ENCODE results near the gene FMNL1. TPM values are rescaled to one million over a fixed set of nuclear protein-coding genes. Genes with fewer than 3 reads are reported as not detected.

Gene FMNL1
- total RNA-seq, 6 donors from 2014 or later: 42.9 to 119 (median 98.3) TPM

DNA sequence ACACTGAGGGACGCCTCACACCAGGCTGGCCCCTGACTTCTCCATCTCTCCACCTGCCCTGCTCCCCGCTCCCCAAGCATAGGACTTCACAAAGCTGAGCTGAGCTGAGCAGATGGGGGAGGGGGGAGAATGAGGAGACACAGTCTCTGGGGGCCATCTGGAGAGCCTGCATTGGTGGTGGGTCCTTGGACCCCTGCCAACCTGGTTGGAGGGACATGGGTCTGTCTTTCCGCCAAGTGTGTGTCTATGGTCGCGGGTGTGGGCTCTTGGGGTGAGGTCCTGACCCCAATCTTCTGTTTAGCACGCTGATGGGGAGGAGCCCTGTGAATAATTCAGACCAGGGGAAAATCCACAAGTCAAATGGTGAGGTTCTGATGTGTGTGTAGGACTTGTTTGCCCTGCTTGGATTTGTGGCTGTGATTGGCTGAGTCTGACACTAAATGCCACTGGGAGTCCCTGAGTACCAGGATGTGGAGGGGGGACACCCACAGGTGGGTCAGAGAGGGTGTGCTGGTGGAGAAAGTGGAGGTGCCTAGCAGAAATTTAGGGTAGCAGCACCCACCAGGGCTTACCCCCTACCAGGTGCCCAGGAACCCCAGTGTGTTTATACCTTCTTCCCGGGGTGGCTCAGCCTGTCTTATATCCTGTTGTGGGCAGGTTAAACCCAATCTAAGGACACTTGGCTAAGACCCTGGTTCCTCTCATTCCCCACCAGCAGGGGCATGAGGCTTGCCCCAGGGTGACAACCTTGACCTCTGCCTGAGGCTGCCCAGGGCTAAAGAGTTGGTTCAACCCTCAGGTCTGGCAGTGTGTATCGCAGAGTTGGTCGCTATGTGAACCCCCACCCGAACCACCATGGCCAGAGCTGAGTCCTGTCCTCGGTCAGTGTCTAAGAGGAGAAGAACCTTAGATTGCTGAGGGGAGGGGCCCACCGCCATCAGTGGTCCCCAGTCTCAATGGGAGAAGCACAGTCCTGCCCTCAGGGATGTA, 2.1 kb downstream of the FMNL1 start:
- no peaks in the 10 kb centered on the region for H3K36me3 ChIP-seq
- WGBS, 2 donors: 53 to 71% methylated on average over 4 to 12 of the region's 12 CpGs
- peaks cover 23 to 68% (median 34%) of the 10 kb centered on the region in 4 donors for H3K4me1 ChIP-seq
- H3K4me3 ChIP-seq: peak overlapping the region in 3 of 4 donors; percentile 54 to 71 (median 70)
- no peak for TF ChIP-seq POLR2AphosphoS5 (IDR thresholded peaks at IDR 0.05)
- TF ChIP-seq, protein P1, sequence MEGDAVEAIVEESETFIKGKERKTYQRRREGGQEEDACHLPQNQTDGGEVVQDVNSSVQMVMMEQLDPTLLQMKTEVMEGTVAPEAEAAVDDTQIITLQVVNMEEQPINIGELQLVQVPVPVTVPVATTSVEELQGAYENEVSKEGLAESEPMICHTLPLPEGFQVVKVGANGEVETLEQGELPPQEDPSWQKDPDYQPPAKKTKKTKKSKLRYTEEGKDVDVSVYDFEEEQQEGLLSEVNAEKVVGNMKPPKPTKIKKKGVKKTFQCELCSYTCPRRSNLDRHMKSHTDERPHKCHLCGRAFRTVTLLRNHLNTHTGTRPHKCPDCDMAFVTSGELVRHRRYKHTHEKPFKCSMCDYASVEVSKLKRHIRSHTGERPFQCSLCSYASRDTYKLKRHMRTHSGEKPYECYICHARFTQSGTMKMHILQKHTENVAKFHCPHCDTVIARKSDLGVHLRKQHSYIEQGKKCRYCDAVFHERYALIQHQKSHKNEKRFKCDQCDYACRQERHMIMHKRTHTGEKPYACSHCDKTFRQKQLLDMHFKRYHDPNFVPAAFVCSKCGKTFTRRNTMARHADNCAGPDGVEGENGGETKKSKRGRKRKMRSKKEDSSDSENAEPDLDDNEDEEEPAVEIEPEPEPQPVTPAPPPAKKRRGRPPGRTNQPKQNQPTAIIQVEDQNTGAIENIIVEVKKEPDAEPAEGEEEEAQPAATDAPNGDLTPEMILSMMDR (IDR thresholded peaks at IDR 0.05): no peak
- TF ChIP-seq POLR2A (IDR thresholded peaks at IDR 0.05): no peak
- no peak for TF ChIP-seq EP300 (IDR thresholded peaks at IDR 0.05)
- no peak for ATAC-seq (ENCODE audit: low FRiP score in 2 of 2)
- peaks cover 0 to 6% (median 0%) of the 10 kb centered on the region in 4 donors for H3K27me3 ChIP-seq
- H3K27ac ChIP-seq: peak overlapping the region; percentile 65 to 93 (median 86)
- no peak for DNase-seq
- no peaks in the 10 kb centered on the region for H3K9me3 ChIP-seq

DNA sequence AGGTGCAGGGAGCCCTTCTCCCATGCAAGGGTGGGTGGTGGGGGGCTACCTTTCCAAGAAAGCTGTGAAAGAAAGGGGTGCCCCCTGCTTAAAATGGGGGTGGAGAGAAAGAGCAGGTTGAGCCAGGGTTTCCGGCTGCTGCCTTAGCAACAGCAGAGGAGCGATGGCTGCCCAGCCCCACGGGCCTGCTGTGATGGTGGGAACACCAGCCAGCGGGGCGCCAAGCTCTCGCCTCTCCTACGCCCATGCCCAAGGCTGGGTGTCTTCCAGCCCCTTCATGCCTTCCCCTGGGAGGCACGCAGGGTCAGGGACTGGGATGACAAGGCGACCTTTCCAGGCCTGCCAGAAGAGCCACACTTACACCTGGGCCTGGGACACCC, 3.0 kb downstream of the FMNL1 start:
- DNase-seq (no peak), ATAC-seq (ENCODE audit: low FRiP score in 2 of 2) (no peak)
- TF ChIP-seq EP300 (IDR thresholded peaks at IDR 0.05) (no peak), POLR2A (IDR thresholded peaks at IDR 0.05) (no peak), POLR2AphosphoS5 (IDR thresholded peaks at IDR 0.05) (no peak)
- TF ChIP-seq, protein P1 (IDR thresholded peaks at IDR 0.05): no peak
- no peaks in the 10 kb centered on the region for H3K36me3 ChIP-seq
- no peaks in the 10 kb centered on the region for H3K9me3 ChIP-seq
- peaks cover 22 to 69% (median 40%) of the 10 kb centered on the region in 4 donors for H3K4me1 ChIP-seq
- 72 to 89% methylated on average over 1 to 8 of the region's 9 CpGs for WGBS, 2 donors
- H3K27me3 ChIP-seq: peaks cover 0 to 6% (median 0%) of the 10 kb centered on the region in 4 donors
- peak overlapping the region in 3 of 4 donors; percentile 54 to 71 (median 70) for H3K4me3 ChIP-seq
- H3K27ac ChIP-seq: peak overlapping the region; percentile 65 to 93 (median 86)

DNA sequence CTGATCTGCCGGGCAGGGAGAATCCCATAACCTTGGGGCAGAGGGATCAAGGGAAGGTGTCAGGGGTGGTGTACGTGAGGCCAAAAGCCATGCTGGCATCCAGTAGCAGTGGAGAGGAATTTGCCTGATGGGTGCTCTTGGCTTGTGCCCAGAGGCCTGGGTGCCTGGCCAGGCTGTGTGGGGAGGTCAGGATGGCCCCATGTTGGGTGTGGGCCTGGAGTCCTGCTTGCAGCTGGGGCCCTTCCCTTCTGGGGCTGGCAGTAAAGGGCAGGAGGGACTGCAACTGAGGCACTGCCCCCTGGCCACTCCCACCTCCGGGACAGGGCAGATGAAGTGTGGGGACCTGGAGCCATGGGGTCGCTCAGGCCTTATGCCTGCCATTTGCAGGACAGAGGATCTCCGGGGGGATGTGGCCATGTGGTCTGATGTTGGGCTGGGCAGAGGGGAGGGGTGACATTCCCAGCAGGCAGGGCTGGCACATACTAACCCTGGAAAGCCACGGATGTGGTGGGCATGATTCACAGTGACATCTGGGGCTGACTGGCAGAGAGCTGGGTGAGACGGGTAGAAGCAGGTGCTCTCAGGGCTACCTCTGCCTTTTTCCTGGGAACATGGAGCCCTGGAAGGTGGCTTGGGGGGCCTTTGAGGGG, 3.5 kb downstream of the FMNL1 start:
- H3K9me3 ChIP-seq: no peaks in the 10 kb centered on the region
- peaks cover 26 to 74% (median 45%) of the 10 kb centered on the region in 4 donors for H3K4me1 ChIP-seq
- no peaks in the 10 kb centered on the region for H3K36me3 ChIP-seq
- WGBS, 2 donors: 67 to 92% methylated on average over 3 to 7 of the region's 7 CpGs
- H3K27ac ChIP-seq: peak overlapping the region; percentile 65 to 93 (median 86)
- ATAC-seq (ENCODE audit: low FRiP score in 2 of 2) (no peak), DNase-seq (no peak)
- peak overlapping the region in 3 of 4 donors; percentile 54 to 71 (median 70) for H3K4me3 ChIP-seq
- TF ChIP-seq, protein P1 (IDR thresholded peaks at IDR 0.05): no peak
- TF ChIP-seq POLR2AphosphoS5 (IDR thresholded peaks at IDR 0.05): peak in 1 of 2 donors; percentile 6
- TF ChIP-seq EP300 (IDR thresholded peaks at IDR 0.05): no peak
- peaks cover 0 to 6% (median 0%) of the 10 kb centered on the region in 4 donors for H3K27me3 ChIP-seq

DNA sequence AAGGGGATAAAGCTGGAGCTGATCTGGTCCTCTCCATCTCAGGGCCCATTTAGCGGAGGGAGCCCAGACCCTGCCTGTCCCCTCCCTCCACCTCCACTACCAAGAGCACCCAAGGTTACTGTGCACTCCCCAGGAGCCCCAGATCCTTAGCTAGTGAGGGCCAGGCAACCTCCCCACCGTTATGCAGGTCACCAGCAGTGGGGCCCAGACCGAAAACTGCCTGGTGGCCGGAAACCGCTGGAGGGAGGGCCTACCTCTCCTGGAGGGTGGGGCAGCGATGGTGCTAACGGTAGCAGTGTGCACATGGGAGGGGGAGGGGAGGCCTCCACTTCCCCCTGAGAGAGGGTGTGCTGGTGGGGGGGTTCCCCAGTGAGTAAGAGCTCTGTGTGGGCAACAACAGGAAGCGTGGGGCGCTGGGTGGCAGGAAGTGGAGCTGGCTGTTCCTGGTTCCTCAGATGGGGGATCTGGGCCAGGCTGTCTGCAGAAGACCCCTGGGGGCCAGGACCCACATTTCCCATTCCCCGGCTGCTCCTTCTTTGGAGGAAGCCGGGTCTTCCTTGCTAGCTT, 4.4 kb downstream of the FMNL1 start:
- H3K4me3 ChIP-seq: peak overlapping the region in 3 of 4 donors; percentile 1 to 71 (median 70)
- DNase-seq: peak in 1 of 2 donors; percentile 94
- H3K36me3 ChIP-seq: no peaks in the 10 kb centered on the region
- H3K27ac ChIP-seq: peak overlapping the region; percentile 65 to 93 (median 86)
- ATAC-seq (ENCODE audit: low FRiP score in 2 of 2): peak; percentile 51 to 76
- peaks cover 0 to 6% (median 0%) of the 10 kb centered on the region in 4 donors for H3K27me3 ChIP-seq
- peaks cover 27 to 81% (median 53%) of the 10 kb centered on the region in 4 donors for H3K4me1 ChIP-seq
- TF ChIP-seq POLR2A (IDR thresholded peaks at IDR 0.05): peak in 1 of 4 donors; percentile 75
- no peak for TF ChIP-seq EP300 (IDR thresholded peaks at IDR 0.05)
- TF ChIP-seq, protein P1 (IDR thresholded peaks at IDR 0.05): no peak
- TF ChIP-seq POLR2AphosphoS5 (IDR thresholded peaks at IDR 0.05): peak; percentile 73 to 81
- no peaks in the 10 kb centered on the region for H3K9me3 ChIP-seq
- WGBS, 2 donors: 51 to 53% methylated on average over 4 to 8 of the region's 11 CpGs

Measured in upper lobe of left lung (tissue), 6 donors.